KBM-7 (cell line): ENCODE measurements around the gene CCDC102A.

Experiments
- DNase-seq: peaks from one replicate; pipeline ENCODE4 v3.0.0-alpha.2; 2015
- in situ Hi-C: fragments of 300-500 bp; cut with MboI; formaldehyde crosslinking; loops from 2 replicates; pipeline ENCODE4 v1.14.3; 2020; ENCODE audit warnings: low sequenced_read_pairs, low pct_unique_long_range_greater_than_20kb, mixed read lengths

CCDC102A gene

DNA sequence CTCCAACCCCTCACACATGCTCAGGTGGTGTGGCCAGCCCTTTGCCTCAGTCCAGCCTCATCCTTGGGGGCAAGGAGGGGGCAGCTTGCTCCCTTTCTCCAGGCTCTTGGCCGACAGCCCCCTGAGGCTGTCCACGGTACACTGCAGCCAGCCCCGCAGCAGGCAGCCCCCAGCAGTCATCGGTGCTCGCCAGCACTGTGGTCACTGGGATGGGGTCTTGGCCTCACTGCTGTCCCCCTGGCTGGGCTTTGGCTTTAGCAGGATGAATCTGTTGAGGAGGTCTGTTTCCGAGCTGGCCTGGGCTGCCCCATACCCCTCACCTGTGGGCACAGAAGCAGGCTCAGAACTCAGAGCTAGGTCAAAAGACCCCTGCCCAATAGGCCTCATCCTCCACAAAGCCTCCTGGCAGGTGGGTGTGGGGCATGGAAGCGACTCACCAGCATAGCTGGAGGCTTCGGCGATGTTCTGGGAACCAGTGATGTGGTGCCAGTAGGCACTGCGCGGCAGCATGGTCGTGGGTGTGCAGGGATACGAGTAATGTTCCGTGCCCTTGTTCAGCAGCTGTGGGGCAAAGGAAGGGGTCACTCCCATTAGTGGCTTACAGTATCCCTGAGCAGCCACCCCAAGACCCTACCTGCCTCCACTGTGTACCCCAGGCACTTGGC lies 63.1 kb downstream of the CCDC102A start:
- in situ Hi-C loops: no loop called here
- no peak for DNase-seq

- no peak for DNase-seq
- in situ Hi-C loops: no loop called here
Measured at GRCh38 chr16:57472665-57473060, 63.7 kb downstream of the CCDC102A start.

DNA sequence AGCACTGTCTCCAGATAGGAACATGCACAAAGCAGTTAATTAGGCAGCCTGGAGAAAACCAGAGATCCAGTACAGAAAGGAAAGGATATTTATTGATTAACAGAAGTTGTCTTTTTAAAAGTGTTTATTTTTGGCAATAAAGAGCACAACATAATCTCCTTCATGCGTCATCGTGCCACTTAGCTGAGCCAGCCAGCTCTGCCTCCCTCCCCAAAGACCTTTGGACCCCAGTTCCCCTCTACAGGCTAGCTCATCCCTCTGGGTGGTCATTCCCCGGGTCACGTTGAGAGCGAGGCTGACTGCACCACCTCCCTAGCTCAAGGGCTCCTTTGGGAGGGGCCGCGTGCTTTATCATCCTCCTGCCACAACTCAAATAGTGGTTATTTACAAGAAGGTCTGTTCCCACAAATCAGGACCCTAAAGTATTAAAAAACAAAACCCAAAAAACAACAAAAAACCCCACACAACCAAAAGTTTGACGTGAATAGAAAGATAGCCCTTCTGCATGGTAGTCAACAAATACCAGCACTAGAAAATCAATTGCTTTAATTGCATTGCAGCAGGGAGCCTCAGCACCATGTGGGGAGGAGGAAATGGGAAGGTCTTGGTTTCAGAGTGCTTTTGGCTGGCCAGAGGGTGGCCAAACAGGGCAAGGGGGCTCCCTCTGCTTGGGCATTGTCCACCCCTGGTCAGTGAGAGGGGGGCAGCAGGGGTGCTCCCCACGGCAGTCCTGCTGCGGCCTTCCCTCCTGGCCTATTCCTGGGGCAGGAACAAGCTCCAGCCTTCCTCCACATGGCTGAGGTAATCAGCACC lies 64.3 kb downstream of the CCDC102A start:
- DNase-seq: no peak
- in situ Hi-C loops: no loop called here

GRCh38 chr16:57471209-57471608 lies 65.2 kb downstream of the CCDC102A start:
- DNase-seq: no peak
- in situ Hi-C loops: no loop called here

DNA sequence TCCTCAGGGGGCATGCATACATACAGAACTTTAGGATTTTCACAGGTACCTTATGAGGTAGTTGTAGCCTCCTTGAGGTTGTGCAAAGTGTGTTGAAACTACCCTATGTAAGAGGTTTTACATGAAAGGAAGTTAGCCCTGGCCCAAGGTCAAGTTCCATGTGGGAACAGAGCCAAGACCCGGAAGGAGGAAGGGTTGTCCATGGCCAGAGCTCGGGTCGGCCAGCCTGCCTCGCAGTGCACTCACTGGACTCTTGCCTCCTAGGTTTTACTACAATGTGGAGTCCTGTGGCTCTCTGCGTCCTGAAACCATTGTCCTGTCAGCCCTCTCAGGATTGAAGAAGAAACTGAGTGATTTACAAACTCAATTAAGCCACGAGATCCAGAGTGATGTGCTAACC lies 65.7 kb downstream of the CCDC102A start:
- DNase-seq: no peak
- in situ Hi-C loops: no loop called here

DNA sequence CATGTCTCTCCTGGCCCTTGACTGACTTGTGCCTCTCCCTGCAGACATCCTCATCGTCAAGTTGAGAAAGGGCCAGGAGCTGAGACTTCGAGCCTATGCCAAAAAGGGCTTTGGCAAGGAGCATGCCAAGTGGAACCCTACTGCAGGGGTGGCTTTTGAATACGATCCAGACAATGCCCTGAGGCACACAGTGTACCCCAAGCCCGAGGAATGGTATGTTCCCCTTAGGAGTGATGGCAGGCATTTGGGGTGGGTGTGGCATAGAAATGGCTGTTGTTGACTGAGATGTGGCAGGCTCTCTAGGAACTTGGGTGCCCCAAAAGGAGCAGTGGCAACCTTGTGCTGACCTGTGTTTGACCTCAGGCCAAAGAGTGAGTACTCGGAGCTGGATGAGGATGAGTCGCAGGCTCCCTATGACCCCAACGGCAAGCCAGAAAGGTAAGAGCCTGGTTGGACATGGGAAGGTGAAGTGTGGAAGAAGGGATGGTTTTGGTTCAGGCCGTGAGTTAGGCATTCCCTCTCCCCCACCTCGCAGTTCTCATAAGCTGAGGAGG lies 66.4 kb downstream of the CCDC102A start:
- no peak for DNase-seq
- in situ Hi-C loops: no loop called here

DNA sequence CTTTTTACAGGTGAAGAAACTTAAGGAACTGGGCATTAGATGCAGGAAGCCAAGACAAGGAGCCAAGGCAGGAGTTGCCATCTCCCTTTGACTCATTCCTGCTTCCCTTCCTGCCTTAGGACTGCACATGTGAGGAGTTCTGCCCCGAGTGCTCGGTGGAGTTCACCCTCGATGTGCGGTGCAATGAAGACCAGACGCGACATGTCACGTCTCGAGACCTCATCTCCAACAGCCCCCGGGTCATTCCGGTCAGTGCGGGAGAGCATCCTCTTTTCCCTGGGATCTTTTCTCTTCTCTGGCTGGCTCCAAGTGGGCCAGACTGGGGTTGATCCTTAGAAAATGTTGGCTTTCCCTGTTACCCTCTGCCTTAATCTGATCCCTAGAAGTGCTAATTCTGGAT lies 67.3 kb downstream of the CCDC102A start:
- in situ Hi-C loops: no loop called here
- DNase-seq: no peak

DNA sequence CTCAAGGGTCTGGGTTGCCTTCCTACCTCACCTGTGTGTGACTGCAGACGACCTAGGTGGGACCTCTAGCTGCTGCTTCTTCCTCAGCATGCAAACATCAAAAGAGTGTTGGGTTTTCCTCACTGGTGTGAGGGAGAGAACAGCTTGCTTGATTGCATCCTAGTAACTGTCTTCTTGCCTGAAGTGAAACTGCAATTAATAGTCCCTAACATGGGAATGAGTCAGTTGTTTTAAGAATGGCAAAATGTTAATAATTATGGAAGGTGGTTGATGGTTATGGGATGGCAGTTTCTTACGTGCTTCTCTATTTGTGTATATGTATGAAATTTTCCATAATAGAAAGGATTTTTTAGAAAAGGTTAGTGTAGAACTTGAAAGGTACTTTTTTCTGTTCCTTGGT lies 68.0 kb downstream of the CCDC102A start:
- in situ Hi-C loops: no loop called here
- no peak for DNase-seq

DNA sequence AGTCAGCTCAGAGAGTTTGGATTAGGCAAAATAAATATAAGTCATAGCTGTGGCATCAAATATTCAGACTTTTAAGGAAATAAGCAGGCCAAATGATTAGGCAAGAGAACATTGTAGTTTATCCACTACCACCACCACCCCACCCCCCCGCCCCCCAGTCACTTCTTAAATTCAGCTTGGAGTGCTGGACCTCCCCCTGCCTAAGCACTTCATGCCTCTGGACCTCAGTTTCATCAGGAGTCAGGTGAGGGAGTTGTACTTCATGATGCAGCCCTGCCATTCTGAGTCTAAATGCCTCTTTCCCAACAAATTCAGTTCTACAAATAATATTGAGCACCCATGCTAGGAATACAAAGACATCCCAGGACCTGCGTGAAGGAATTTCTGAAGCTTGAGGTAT lies 71.8 kb downstream of the CCDC102A start:
- DNase-seq: no peak
- in situ Hi-C loops: no loop called here

DNA sequence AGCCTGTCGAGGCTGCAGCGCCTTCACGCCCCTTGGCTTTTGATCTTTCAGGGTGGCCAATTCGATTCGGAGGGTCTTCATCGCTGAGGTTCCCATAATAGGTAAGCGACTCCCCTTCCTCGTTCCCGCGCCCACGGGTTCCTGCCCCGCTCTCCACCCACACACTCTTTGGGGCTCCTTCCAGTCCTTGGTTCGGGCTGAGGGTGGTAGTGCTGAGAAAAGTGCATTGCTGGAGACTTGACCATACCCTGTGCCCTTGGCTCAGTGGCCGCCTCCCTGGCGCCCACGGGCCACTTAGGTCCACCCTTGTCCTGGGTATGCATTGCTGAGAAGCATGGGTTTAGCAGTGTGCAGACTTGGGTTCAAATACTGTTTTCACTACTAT lies 73.4 kb downstream of the CCDC102A start:
- DNase-seq: no peak
- in situ Hi-C loops: no loop called here

- peak; percentile 92 for DNase-seq
- in situ Hi-C loops: no loop called here
Measured at GRCh38 chr16:57462209-57462977, 74.0 kb downstream of the CCDC102A start, which contains the start of gene POLR2C. POLR2C (plus strand) TSS chr16:57462679; CDS start chr16:57462725, 46 bp downstream.
